HG03175 (cell line): Measurements from ENCODE around the gene KRT75.

Source experiments
- ATAC-seq: cut with Tn5 transposase; IDR thresholded peaks from one replicate; pipeline ENCODE4 v1.9.1; 2021; ENCODE audit warnings: mild to moderate bottlenecking, moderate library complexity; ENCODE audit not compliant: unreplicated experiment

The KRT75 gene

GRCh38 chr12:52394836-52395405, 39.2 kb downstream of the KRT75 start:
- ATAC-seq, result no peak

- ATAC-seq, result no peak
Measured at GRCh38 chr12:52392465-52393007, 41.6 kb downstream of the KRT75 start.

- no peak for ATAC-seq
Measured at GRCh38 chr12:52391618-52392002, 42.6 kb downstream of the KRT75 start.

- no peak for ATAC-seq
Measured at GRCh38 chr12:52390739-52391617, 43.2 kb downstream of the KRT75 start.

GRCh38 chr12:52389313-52390207, 44.6 kb downstream of the KRT75 start:
- ATAC-seq, result no peak

GRCh38 chr12:52387859-52388258, 46.3 kb downstream of the KRT75 start:
- ATAC-seq, result no peak

- no peak for ATAC-seq
Measured at GRCh38 chr12:52385226-52385702, 48.9 kb downstream of the KRT75 start, which contains the start of gene KRT84. KRT84 (minus strand) TSS chr12:52385652; CDS start chr12:52385585, 67 bp downstream.

GRCh38 chr12:52383331-52383730, 50.8 kb downstream of the KRT75 start:
- no peak for ATAC-seq

GRCh38 chr12:52382854-52383253, 51.3 kb downstream of the KRT75 start:
- no peak for ATAC-seq

GRCh38 chr12:52381206-52381605, 53.0 kb downstream of the KRT75 start:
- ATAC-seq, result no peak

- no peak for ATAC-seq
Measured at GRCh38 chr12:52380271-52380694, 53.9 kb downstream of the KRT75 start.

- ATAC-seq, result no peak
Measured at GRCh38 chr12:52379536-52379935, 54.6 kb downstream of the KRT75 start.

GRCh38 chr12:52378091-52378490, 56.1 kb downstream of the KRT75 start:
- ATAC-seq, result no peak

- no peak for ATAC-seq
Measured at GRCh38 chr12:52377266-52377665, 56.9 kb downstream of the KRT75 start.
